ENCODE data around the gene NPVF. TPM values are rescaled to one million over a fixed set of nuclear protein-coding genes. Genes with fewer than 3 reads are reported as not detected.

Gene NPVF
- total RNA-seq, 1 experiment from 2014 or later: not detected

- H3K4me3 ChIP-seq (ENCODE audit: low read depth in 2 of 2, low read length in 2 of 2): no peak overlapping the region
- no peak for TF ChIP-seq SIN3A (IDR thresholded peaks at IDR 0.05; ENCODE audit: borderline replicate concordance, insufficient read depth, low read depth, low read length)
- TF ChIP-seq CTCF (IDR thresholded peaks at IDR 0.05): no peak
- no peak for TF ChIP-seq REST (IDR thresholded peaks at IDR 0.05; ENCODE audit: insufficient read depth in 1 of 2, low read depth in 2 of 2, low read length in 1 of 2)
- TF ChIP-seq TCF7L2 (IDR thresholded peaks at IDR 0.05; ENCODE audit: low read depth, low read length): no peak
- TF ChIP-seq POLR2AphosphoS5 (IDR thresholded peaks at IDR 0.05; ENCODE audit: low read depth, low read length): no peak
- in situ Hi-C loops (cut with HindIII; ENCODE audit: low pct_unique_long_range_greater_than_20kb, low sequenced_read_pairs) (no loop called here), intact Hi-C loops (cut with micrococcal nuclease; ENCODE audit: unreplicated experiment) (no loop called here)
- BruUV-seq (replicated peaks): no TSS peak
- ChIA-PET POLR2A (interaction anchor here (0.6 kb wide), 1 partner anchor 152 kb away, joined by 3 read pairs; no protein-coding TSS in a partner anchor), CTCF (no interaction called here)
- H3K36me3 ChIP-seq (ENCODE audit: control insufficient read depth, insufficient read depth, low read length): no peaks in the 10 kb centered on the region
- H3K9me3 ChIP-seq (ENCODE audit: control insufficient read depth, insufficient read depth, low read depth, low read length): no peaks in the 10 kb centered on the region
- ATAC-seq (no peak), DNase-seq (ENCODE audit: low read depth, low spot score) (no peak)
- H3K27me3 ChIP-seq (ENCODE audit: control insufficient read depth, insufficient read depth, low read length): peaks cover 14% of the 10 kb centered on the region
- no peaks in the 10 kb centered on the region for H3K4me1 ChIP-seq (ENCODE audit: control insufficient read depth, insufficient read depth, low read length)
- H3K27ac ChIP-seq (ENCODE audit: low read length): no peak overlapping the region
These were observed 10.1 kb downstream of the NPVF start for GRCh38 chr7:25218191-25218590.

GRCh38 chr7:25216837-25217236 is 11.4 kb downstream of the NPVF start:
- no TSS peak for BruUV-seq (replicated peaks)
- no peaks in the 10 kb centered on the region for H3K36me3 ChIP-seq (ENCODE audit: control insufficient read depth, insufficient read depth, low read length)
- in situ Hi-C loops (cut with HindIII; ENCODE audit: low pct_unique_long_range_greater_than_20kb, low sequenced_read_pairs): no loop called here
- ChIA-PET CTCF (interaction anchor here (0.6 to 1.1 kb wide), 11 partner anchors 8 to 1392 kb away, joined by 3 to 5 read pairs (median 3); a partner anchor contains a TSS), POLR2A (no interaction called here)
- no peak overlapping the region for H3K27ac ChIP-seq (ENCODE audit: low read length)
- H3K27me3 ChIP-seq (ENCODE audit: control insufficient read depth, insufficient read depth, low read length): peaks cover 14% of the 10 kb centered on the region
- no peaks in the 10 kb centered on the region for H3K9me3 ChIP-seq (ENCODE audit: control insufficient read depth, insufficient read depth, low read depth, low read length)
- H3K4me3 ChIP-seq (ENCODE audit: low read depth in 2 of 2, low read length in 2 of 2): no peak overlapping the region
- H3K4me1 ChIP-seq (ENCODE audit: control insufficient read depth, insufficient read depth, low read length): no peaks in the 10 kb centered on the region
- DNase-seq (ENCODE audit: low read depth, low spot score): peak; percentile 35
- peak; percentile 84; the same call in 1 of the 2 replicates for TF ChIP-seq CTCF (IDR thresholded peaks at IDR 0.05)
- TF ChIP-seq TCF7L2 (IDR thresholded peaks at IDR 0.05; ENCODE audit: low read depth, low read length): no peak
- 0 out of 2 replicates have a peak, but pooled peaks have one; percentile 64 for ATAC-seq
- intact Hi-C loops (cut with micrococcal nuclease; ENCODE audit: unreplicated experiment): no loop called here
